Astrocyte (in vitro differentiated cells and primary cell): ENCODE data around the gene SHISA9.

Source experiments
- EZH2 ChIP-seq: IDR thresholded peaks from 2 replicates; pipeline ENCODE4 v1.6.1; 2012; ENCODE audit warnings: mild to moderate bottlenecking, low read length, inconsistent platforms; ENCODE audit not compliant: insufficient read depth
- TF ChIP-seq, protein P1 (sequence below): IDR thresholded peaks from 2 replicates; pipeline ENCODE4 v1.5.1; 2011; ENCODE audit warnings: low read depth, mild to moderate bottlenecking, inconsistent platforms, low read length, moderate library complexity; ENCODE audit not compliant: insufficient read depth

DNA sequence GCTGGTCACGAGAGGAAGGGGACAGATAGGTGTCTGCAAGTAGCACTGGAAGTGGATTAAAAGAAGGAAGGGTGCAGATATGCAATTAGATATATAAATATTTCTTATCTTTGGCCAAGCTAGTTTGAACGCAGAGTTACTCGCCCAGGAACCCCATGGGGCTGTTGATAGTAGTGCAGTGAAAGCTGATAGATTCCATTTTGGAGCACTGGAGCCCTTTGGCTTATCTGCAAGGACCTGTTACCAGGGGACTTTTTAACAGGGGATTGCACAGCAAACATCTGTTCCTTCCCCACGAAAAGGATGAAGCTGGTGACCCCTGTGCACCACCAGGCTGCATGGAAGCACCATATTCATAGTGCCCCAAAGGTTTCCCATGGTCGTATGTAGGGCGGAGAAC is 218.7 kb downstream of the SHISA9 start:
- TF ChIP-seq, protein P1, sequence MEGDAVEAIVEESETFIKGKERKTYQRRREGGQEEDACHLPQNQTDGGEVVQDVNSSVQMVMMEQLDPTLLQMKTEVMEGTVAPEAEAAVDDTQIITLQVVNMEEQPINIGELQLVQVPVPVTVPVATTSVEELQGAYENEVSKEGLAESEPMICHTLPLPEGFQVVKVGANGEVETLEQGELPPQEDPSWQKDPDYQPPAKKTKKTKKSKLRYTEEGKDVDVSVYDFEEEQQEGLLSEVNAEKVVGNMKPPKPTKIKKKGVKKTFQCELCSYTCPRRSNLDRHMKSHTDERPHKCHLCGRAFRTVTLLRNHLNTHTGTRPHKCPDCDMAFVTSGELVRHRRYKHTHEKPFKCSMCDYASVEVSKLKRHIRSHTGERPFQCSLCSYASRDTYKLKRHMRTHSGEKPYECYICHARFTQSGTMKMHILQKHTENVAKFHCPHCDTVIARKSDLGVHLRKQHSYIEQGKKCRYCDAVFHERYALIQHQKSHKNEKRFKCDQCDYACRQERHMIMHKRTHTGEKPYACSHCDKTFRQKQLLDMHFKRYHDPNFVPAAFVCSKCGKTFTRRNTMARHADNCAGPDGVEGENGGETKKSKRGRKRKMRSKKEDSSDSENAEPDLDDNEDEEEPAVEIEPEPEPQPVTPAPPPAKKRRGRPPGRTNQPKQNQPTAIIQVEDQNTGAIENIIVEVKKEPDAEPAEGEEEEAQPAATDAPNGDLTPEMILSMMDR = no peak
- TF ChIP-seq EZH2 = no peak
